GM12891 (cell line): ENCODE results near the gene TADA1.

ENCODE experiments used
- PAX5 ChIP-seq: IDR thresholded peaks from 2 replicates; pipeline ENCODE4 v1.6.1; 2011; ENCODE audit warnings: low read length, moderate library complexity, mild to moderate bottlenecking; ENCODE audit not compliant: insufficient read depth, severe bottlenecking
- POLR2A ChIP-seq: IDR thresholded peaks from 2 replicates; pipeline ENCODE4 v1.6.1; 2011; ENCODE audit warnings: low read depth, low read length, control low read depth
- POLR2AphosphoS5 ChIP-seq: IDR thresholded peaks from 2 replicates; pipeline ENCODE4 v1.6.1; 2011; ENCODE audit warnings: low read depth, low read length, control low read depth
- TAF1 ChIP-seq: IDR thresholded peaks from 2 replicates; pipeline ENCODE4 v1.6.1; 2011; ENCODE audit warnings: low read depth, low read length, control low read depth

- no peak for TF ChIP-seq POLR2A
- TF ChIP-seq TAF1: no peak
- no peak for TF ChIP-seq POLR2AphosphoS5
- TF ChIP-seq PAX5: no peak
Measured at GRCh38 chr1:166903232-166903631, 27.2 kb upstream of the TADA1 start.
